ENCODE results near the gene CTSW.

Gene CTSW

DNA sequence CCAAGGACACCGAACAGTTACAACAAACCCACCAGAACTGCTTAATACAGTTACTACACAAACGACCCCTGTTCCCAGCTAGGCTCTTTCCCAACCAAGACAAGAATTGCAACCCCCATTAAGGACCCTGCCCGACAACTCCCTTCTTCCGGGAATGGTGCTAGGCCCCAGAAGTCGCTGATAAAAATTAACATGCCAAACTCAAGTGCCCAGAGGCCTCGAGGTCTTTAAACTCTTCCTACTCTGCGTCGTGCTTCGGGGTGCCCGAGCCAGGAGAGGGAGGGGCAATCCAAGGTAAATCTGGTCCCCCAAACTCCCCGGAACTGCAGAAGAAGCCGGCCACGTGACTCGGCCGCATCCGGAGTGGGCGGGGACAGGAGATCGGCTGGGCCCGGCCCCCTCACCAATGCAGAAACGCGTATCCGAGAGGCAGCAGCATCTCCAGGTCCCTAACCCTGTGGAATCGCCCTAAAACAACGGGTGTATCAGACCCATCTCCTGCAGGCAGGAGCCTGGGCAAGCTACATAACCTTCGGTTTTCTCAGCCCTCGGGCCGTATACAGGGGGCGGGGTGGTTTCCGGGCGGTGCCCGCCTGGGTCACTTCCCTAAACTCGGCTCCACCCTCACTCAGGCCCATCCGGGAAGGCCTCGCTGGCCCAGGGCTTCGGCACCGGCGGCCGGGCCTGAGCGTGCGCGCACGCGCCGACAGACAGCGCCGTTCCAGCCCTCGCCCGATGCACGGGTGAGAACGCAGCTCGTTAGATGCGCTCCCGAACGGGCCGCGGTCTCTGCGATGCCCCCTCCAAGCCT, 22.7 kb upstream of the CTSW start:
- DNase-seq (ENCODE audit: low read depth in 2 of 2): peak; percentile 72 to 81

DNA sequence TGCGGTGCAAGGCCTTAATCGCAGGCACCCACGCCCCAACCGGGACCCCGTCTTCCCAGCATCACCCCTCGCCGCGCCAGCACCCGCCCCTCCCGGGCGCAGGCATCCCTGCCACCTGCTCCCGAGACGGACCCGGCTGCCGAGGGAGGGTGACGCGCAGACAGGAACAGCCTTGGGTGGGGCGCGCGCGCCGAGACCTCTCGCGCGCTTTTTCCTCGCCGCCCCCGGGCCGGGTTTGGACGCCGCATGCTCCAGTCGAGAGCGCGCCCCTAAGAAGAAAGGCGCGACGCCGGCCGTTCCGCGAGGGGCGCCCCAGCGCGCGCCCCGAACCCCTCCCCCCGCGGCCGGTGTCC, 22.2 kb upstream of the CTSW start:
- peak in 1 of 2 donors; percentile 61 for DNase-seq (ENCODE audit: low read depth in 2 of 2)

DNA sequence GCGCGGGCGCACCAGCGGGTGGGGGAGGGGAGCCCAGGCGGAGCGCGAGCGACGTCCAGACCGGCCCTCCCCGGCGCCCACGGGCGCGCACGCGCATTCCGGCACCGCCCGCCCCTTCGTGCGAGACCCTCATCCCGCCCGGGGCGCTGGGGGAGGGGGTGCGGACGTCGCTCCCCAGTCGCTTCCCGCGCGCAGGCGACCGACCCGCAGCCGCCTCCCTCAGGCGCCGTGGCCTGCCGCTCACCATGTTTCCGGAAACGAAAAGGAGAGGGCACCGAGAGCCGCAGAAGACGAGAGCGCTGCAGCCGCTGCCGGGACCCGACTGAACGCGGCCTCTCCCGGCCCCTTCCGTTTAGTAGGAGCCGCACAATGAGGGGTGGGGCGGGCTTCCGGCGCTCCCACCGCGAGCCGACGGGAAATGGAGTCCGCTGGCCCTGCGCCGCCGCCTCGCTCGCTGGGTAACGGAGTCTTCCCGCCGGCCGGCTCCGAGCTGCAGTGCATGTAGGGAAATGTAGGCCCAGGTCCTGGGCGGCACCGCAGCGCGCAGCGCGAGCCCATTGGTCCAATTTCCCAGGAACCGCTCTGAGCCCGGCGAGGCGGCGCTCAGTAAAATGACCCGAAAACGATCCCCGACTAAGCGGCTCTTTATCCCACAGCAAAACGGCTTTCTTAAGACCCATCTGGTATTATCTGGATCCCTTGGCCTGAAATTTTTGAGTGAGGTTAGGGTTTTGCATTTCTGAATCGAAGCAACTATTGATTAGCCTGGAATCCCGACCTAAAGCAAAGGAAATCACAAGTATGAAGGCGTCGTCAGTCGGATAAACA, 21.6 kb upstream of the CTSW start, which contains the start of gene CFL1:
Gene CFL1, minus strand, starts transcription at position 328 of the 828 bp plus-strand sequence. Its CDS starts 81 bp downstream, at position 247.
- peak; percentile 92 to 98 for DNase-seq (ENCODE audit: low read depth in 2 of 2)

DNA sequence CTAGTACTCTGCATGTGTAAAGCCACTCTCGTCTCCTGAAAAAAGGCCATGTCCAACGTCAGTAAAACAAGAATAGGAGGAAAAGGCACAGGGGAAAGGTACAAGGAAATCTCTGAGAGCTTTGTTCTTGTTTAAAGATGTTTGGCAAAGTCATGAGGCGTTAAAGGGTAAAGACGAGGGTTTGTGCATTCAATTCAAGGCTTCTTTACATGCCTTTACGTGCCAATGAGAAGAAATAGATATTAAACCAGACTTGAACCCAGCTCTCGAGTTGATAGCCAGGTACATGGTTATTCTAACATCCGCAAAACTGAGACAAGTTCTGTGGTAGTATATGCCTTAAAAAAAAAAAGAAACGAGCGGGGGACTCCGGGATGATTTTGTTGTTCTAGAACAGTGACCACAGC, 21.0 kb upstream of the CTSW start:
- DNase-seq (ENCODE audit: low read depth in 2 of 2): no peak

DNA sequence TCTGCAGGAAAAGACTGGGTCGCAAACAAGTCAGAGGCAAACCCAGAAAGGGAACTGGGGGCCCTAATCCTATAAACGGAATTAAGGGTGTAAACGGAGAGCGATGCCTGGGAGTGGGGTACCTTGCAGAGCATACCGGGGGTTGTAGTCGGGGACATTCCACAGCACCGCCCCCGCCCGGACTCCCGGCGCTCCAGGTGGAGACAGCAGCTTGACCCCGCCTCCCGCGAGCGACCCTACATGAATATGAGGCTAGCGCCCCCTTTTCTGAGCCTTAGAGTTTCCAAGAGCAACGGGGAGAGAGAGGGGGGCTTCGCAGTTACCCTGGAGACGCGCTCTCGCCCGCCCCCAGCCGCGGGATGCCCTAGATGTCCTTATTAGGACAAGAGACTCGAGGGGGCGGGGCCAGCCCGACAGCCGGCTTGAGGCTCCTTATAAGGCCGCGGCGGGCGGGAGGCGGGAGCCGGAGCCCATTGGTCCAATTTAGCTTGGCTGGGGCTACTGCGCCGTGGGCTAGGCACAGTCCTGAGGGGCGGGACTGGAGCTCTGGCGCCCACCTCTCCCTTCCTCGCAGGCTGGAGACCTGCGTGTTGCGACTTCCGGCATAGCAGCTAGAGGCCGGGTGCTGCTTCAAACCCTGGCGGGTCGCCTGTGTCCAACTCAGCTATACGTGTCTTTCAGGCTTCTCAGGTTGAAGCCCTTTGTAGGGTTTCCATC, 20.4 kb upstream of the CTSW start:
- peak; percentile 96 to 99 for DNase-seq (ENCODE audit: low read depth in 2 of 2)

DNA sequence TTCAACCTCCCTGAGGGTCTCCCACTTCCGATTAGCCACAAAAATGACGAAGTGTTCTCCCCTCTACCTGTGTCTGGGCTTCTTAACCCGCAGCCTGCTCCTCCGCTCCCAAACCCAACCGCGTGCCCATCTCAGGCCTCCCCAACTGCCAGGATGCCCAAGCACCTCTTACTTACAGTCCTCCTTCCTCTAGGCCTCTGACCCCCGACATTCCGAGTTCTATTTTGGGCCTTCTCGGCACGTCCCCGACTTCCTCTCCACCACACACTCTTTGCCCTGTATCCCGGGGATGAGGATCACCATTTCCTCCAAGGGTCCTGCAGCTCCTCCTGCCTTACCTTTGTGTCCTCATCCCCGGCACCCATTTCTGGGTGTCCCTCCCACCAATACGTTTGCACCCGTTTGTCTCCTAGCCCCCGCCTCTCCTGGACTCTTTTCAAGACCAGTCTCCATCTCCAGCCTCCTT, 19.8 kb upstream of the CTSW start:
- DNase-seq (ENCODE audit: low read depth in 2 of 2): no peak

DNA sequence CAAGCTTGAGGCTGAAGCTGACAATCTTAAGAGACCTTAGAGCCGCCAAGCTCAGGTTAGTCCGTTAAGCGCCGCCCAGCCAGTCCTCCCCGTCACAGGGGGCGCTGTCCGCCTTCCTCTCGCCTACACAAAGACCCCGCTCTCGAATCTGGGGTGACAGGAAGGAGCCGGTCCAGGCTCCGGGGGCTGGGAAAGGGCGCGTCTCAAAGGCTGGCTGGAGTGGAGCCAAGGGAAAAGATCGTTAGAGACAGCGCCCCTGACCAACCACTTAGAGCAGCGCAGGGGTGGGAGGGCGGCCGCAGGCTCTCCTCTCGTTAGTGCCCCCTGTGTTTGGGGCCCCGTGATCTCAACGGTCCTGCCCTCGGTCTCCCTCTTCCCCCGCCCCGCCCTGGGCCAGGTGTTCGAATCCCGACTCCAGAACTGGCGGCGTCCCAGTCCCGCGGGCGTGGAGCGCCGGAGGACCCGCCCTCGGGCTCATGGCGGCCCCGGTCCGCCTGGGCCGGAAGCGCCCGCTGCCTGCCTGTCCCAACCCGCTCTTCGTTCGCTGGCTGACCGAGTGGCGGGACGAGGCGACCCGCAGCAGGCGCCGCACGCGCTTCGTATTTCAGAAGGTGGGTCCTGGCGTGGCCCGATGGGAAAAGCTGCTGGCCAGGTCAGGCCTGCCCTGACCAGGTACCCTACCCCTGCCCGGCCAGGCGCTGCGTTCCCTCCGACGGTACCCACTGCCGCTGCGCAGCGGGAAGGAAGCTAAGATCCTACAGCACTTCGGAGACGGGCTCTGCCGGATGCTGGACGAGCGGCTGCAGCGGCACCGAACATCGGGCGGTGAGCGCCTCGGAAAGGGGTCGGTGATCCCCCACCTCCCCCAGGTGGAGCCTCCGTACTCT, 19.1 kb upstream of the CTSW start, which contains the start of gene MUS81:
Gene MUS81, plus strand, starts transcription at position 156 of the 887 bp plus-strand sequence. Its CDS starts 321 bp downstream, at position 477.
- DNase-seq (ENCODE audit: low read depth in 2 of 2): peak; percentile 93

DNA sequence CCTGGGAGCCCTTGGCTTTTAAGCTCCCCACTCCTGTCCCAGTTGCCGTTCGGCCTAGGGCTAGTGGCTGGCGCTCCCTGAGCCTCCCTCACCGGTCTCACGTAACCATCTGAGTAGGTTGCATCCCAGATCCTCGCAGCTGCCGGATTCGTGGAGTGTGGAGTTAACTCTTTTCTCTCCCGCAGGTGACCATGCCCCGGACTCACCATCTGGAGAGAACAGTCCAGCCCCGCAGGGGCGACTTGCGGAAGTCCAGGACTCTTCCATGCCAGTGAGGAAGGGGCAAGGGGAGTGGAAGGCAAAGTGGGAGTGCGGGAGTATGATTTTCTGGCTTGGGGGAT, 18.5 kb upstream of the CTSW start:
- no peak for DNase-seq (ENCODE audit: low read depth in 2 of 2)

DNA sequence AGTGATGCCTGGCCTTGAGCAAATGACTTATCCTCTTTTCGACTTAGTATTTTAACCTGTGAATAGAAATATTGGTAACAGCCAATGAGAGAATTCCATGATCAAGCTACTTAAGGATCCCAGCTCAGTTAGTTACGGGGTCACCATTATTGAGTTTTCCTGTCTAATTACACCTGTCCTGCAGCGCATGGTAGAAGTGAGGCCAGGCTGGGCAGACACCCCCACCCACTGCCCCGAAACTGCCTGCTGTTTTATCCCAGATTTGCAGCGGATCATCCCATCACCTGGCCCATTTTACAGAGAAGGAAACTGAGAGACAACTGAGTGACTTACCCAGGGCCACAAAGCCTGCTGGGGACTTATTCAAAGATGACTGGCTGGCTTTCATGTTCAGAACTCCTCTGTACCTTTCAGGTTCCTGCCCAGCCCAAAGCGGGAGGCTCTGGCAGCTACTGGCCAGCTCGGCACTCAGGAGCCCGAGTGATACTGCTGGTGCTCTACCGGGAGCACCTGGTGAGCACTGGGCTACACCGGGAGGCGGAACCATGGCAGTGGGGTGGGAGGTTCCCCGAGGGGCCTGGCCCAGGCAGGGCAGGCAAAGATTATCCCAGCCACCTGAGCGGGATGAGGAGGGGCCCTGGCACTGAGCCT, 18.0 kb upstream of the CTSW start:
- no peak for DNase-seq (ENCODE audit: low read depth in 2 of 2)

DNA sequence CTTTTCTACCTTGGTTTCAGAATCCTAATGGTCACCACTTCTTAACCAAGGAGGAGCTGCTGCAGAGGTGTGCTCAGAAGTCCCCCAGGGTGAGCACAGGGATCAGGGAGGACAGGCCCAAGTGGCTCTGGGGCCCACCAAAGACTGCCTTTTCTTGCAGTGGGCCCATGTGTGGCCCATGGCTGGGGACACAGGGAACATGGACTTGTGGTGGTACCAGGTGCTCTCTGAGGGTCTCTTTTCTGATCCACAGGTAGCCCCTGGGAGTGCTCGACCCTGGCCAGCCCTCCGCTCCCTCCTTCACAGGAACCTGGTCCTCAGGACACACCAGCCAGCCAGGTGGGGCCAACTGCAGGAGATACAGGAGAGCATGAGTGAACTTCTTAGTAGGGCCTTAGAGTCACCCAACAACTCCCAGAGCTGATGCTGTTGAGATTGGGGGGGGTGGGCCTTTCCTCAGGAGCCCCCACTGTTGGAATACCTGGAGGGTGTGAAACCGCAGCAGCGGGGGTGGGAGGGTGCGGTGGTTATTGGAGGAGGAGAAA, 17.4 kb upstream of the CTSW start:
- DNase-seq (ENCODE audit: low read depth in 2 of 2): no peak

DNA sequence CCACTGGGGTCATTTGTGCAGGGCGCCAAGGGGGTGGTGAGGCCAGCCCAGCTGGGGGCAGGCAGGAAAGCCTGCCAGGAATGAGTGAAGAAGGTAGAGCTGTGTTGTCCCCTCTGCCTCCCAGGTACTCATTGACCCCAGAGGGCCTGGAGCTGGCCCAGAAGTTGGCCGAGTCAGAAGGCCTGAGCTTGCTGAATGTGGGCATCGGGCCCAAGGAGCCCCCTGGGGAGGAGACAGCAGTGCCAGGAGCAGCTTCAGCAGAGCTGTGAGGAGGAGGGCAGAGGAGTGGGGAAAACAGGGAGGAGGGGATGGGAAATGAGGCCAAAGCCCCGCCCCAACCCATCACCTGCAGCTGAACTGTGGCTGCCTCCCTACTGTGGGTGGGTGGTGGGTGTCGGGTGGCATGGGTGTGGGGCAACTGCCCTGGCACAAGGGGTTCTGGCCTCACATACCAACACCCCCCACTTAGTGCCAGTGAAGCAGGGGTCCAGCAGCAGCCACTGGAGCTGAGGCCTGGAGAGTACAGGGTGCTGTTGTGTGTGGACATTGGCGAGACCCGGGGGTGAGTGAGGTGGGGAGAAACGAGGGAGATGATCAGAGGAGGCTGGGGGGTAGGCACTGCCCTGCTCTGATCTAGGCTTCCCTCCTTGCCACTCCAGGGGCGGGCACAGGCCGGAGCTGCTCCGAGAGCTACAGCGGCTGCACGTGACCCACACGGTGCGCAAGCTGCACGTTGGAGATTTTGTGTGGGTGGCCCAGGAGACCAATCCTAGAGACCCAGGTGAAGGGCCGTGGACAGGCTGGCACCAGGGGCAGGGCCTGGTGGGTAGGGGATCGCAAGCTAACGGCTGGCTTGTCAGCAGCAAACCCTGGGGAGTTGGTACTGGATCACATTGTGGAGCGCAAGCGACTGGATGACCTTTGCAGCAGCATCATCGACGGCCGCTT, 16.4 kb upstream of the CTSW start:
- no peak for DNase-seq (ENCODE audit: low read depth in 2 of 2)

DNA sequence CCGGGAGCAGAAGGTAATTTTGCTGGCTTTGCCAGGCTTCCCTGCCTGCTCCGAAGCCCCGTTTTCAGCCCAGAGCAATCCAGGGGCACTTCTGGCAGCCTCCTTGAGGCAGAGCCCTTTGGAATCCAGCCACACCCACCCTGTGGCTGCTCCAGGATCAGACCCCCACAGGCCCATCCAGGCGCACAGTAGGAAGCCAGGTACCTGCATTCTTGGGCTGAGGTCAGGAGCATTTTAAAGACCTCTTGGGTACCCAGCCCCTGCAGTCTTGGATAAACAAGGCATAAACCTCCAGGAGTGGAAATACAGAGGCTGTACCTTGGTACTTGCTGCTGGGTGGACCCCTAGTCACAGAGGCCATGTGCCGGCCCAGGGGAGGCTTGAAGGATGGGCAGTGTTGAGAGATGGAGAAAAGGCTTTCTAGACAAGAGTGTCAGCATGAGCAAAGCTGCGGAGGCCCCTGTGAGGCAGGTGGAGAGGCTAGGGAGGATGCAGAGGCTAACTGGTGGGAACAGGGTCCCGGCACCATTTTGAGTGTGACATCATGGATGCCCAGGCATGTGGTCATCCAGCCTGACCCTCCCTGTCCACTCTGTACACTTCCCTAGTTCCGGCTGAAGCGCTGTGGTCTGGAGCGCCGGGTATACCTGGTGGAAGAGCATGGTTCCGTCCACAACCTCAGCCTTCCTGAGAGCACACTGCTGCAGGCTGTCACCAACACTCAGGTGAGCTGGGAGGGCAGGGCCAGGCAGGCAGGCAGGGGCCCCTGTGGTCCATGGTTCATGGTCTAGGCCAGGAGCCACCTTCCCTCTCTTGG, 15.5 kb upstream of the CTSW start:
- DNase-seq (ENCODE audit: low read depth in 2 of 2): no peak

DNA sequence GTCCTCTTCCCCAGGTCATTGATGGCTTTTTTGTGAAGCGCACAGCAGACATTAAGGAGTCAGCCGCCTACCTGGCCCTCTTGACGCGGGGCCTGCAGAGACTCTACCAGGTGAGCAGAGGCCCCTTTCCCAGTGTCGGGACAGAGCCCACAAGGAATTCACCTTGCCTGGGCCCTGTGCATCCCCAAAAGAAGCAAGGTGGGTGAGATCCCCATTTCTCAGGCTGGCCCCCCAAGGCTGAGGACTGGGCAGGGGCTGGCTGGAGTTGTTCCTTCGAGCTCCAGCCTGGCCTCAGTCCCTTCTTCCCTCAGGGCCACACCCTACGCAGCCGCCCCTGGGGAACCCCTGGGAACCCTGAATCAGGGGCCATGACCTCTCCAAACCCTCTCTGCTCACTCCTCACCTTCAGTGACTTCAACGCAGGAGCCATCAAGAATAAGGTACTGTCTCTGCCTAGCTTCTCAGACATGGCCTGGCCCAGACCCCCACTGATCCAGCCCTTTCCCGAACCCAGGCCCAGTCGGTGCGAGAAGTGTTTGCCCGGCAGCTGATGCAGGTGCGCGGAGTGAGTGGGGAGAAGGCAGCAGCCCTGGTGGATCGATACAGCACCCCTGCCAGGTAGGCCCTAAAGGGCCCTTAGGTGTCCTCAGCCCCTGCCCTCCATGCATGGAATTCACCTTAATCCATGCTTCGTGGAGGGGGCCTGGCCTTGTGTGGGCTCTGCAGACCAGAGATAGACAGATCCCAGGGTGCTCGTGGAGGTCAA, 14.7 kb upstream of the CTSW start:
- no peak for DNase-seq (ENCODE audit: low read depth in 2 of 2)

DNA sequence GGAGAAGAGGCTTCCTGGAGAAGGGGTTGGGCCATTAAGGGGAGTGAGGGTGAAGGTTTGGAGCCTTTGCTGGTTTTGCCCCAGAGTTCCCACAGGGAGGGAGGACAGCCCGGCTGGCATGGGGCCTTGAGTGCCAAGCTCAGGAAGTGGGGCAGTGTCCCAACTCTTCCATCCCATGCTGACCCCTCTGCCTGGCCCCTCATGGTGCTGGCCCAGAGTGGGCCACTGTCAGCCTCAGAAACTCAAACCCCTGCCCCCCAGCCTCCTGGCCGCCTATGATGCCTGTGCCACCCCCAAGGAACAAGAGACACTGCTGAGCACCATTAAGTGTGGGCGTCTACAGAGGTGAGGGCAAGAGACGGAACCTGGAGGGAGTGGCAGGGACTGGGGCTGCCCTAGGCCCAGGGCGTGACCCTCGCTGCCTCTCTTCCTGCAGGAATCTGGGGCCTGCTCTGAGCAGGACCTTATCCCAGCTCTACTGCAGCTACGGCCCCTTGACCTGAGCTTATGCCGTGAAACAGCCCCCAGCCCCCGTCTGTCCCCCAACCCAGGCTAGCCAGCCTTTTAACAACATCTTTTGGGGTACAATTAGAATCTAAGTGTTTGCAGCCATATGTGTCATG, 14.0 kb upstream of the CTSW start:
- DNase-seq (ENCODE audit: low read depth in 2 of 2): no peak

DNA sequence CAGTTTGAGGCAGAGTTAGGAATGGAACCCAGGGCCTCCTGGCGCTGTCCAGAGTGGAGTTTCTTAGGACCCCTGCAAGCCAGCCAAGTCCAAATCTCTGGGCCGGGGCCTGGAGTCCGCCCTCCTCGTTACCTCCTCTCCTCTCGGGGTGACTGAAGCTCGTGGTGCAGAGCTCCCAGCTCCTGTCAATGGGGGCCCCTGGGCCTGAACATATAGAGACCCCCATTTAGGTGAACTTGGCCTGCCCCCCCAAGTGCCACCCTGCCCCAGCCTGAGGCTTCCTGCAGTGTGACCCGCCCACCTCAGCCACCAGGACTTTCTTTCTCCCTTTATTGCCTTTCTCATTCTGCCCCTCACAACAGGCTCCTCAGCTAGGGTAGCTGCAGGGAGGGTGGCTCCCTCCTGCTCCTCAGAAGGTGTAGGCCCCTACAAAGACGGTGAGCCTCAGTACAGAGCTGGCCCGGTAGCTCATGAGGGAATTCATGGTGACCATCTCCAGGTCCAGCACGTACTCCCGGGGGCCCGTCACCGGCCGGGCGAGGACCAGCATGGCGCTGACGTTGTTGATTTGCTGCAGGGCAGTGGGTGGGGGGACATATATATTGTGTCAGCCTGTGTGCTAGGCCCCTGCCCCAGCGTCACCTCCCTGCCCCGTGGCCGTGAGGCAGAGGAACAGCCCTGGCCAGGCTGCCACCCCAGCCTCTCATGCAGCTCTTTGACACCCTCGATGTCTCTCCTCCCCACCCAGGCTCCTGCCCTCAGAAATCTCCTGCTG, 12.9 kb upstream of the CTSW start:
- no peak for DNase-seq (ENCODE audit: low read depth in 2 of 2)

All from stimulated activated CD8-positive, alpha-beta memory T cell treated with anti-CD3 and anti-CD28 coated beads, Interleukin-7, amount 100 ng/mL, for 4 hours (primary cell).